H9 (cell line): ENCODE results near the gene NR3C2. TPM values are rescaled to one million over a fixed set of nuclear protein-coding genes. Genes with fewer than 3 reads are reported as not detected.

Source experiments
- DNase-seq: peaks from one replicate; pipeline ENCODE4 v3.0.0-alpha.2; 2017
- H2AFZ ChIP-seq: one replicate; pipeline ENCODE4 v1.6.1; 2013; ENCODE audit warnings: mild to moderate bottlenecking, low read length, control low read depth, moderate library complexity
- H2AK5ac ChIP-seq: 2 replicates; pipeline ENCODE4 v1.6.1; 2013; ENCODE audit warnings: low read length, control low read depth, mixed read lengths; ENCODE audit not compliant: insufficient read length
- H2BK120ac ChIP-seq: one replicate; pipeline ENCODE4 v1.6.1; 2013; ENCODE audit warnings: low read depth, mild to moderate bottlenecking, low read length, control low read depth, inconsistent platforms; ENCODE audit not compliant: poor library complexity, severe bottlenecking
- H2BK12ac ChIP-seq: 2 replicates; pipeline ENCODE4 v1.6.1; 2013; ENCODE audit warnings: low read length, control low read depth, mixed read lengths, low read depth; ENCODE audit not compliant: insufficient read length
- H2BK15ac ChIP-seq: 2 replicates; pipeline ENCODE4 v1.6.1; 2013; ENCODE audit warnings: low read depth, low read length, control low read depth
- H2BK20ac ChIP-seq: one replicate; pipeline ENCODE4 v1.6.1; 2013; ENCODE audit warnings: low read depth, mild to moderate bottlenecking, low read length, control low read depth, inconsistent platforms; ENCODE audit not compliant: poor library complexity, severe bottlenecking
- H2BK5ac ChIP-seq: 2 replicates; pipeline ENCODE4 v1.6.1; 2013; ENCODE audit warnings: low read length, control low read depth, mixed read lengths; ENCODE audit not compliant: insufficient read length
- H3K14ac ChIP-seq: 2 replicates; pipeline ENCODE4 v1.6.1; 2013; ENCODE audit warnings: low read length, control low read depth; ENCODE audit not compliant: insufficient read depth
- H3K18ac ChIP-seq: 2 replicates; pipeline ENCODE4 v1.6.1; 2013; ENCODE audit warnings: low read depth, mild to moderate bottlenecking, mixed read lengths, low read length, control low read depth; ENCODE audit not compliant: insufficient read length
- H3K23ac ChIP-seq: 2 replicates; pipeline ENCODE4 v1.6.1; 2013; ENCODE audit warnings: low read length, control low read depth, mixed read lengths, low read depth; ENCODE audit not compliant: insufficient read length
- H3K23me2 ChIP-seq: 2 replicates; pipeline ENCODE4 v1.6.1; 2013; ENCODE audit warnings: low read depth, mild to moderate bottlenecking, mixed read lengths, low read length, control low read depth; ENCODE audit not compliant: insufficient read length, poor library complexity, severe bottlenecking
- H3K27ac ChIP-seq: 2 replicates; pipeline ENCODE4 v1.5.1; 2013; ENCODE audit warnings: low read length, control low read depth, mixed read lengths, low read depth; ENCODE audit not compliant: insufficient read length
- H3K27me3 ChIP-seq: 2 replicates; pipeline ENCODE4 v1.6.1; 2013; ENCODE audit warnings: low read length, control low read depth, inconsistent platforms; ENCODE audit not compliant: insufficient read depth
- H3K4ac ChIP-seq: 2 replicates; pipeline ENCODE4 v1.6.1; 2013; ENCODE audit warnings: low read depth, mild to moderate bottlenecking, control low read depth, inconsistent platforms, low read length, moderate library complexity
- H3K4me1 ChIP-seq: 2 replicates; pipeline ENCODE4 v1.6.1; 2013; ENCODE audit warnings: low read length, control low read depth, inconsistent platforms; ENCODE audit not compliant: insufficient read depth
- H3K4me2 ChIP-seq: 2 replicates; pipeline ENCODE4 v1.6.1; 2013; ENCODE audit warnings: low read length, control low read depth, mixed read lengths; ENCODE audit not compliant: insufficient read length, insufficient read depth
- H3K56ac ChIP-seq: 2 replicates; pipeline ENCODE4 v1.6.1; 2013; ENCODE audit warnings: low read depth, mild to moderate bottlenecking, mixed read lengths, low read length, control low read depth; ENCODE audit not compliant: insufficient read length
- H3K79me1 ChIP-seq: 2 replicates; pipeline ENCODE4 v1.6.1; 2013; ENCODE audit warnings: low read depth, mild to moderate bottlenecking, moderate library complexity, low read length, control low read depth, inconsistent platforms; ENCODE audit not compliant: insufficient read depth, poor library complexity, severe bottlenecking
- H3K79me2 ChIP-seq: 2 replicates; pipeline ENCODE4 v1.6.1; 2013; ENCODE audit warnings: low read length, control low read depth, inconsistent platforms; ENCODE audit not compliant: insufficient read depth
- H3K9ac ChIP-seq: 2 replicates; pipeline ENCODE4 v1.6.1; 2013; ENCODE audit warnings: low read length, control low read depth, mixed read lengths; ENCODE audit not compliant: insufficient read length; ENCODE audit errors: extremely low read depth
- H3K9me3 ChIP-seq: one replicate; pipeline ENCODE4 v1.6.1; 2013; ENCODE audit warnings: low read depth, low read length, inconsistent platforms; ENCODE audit not compliant: control insufficient read depth
- H3T11ph ChIP-seq: one replicate; pipeline ENCODE4 v1.6.1; 2013; ENCODE audit warnings: mild to moderate bottlenecking, low read length, control low read depth, inconsistent platforms
- H4K20me1 ChIP-seq: one replicate; pipeline ENCODE4 v1.6.1; 2013; ENCODE audit not compliant: control insufficient read depth, insufficient read length, insufficient read depth
- H4K5ac ChIP-seq: 2 replicates; pipeline ENCODE4 v1.6.1; 2013; ENCODE audit warnings: low read depth, mild to moderate bottlenecking, mixed read lengths, low read length, control low read depth; ENCODE audit not compliant: insufficient read length
- H4K8ac ChIP-seq: replicated peaks from 2 replicates; pipeline ENCODE4 v1.6.1; 2013; ENCODE audit warnings: low read length, control low read depth, mixed read lengths, low read depth; ENCODE audit not compliant: insufficient read length
- H4K91ac ChIP-seq: 2 replicates; pipeline ENCODE4 v1.6.1; 2013; ENCODE audit warnings: low read depth, mild to moderate bottlenecking, moderate library complexity, mixed read lengths, low read length, control low read depth; ENCODE audit not compliant: insufficient read length
- H3K27ac Mint-ChIP-seq, 3 experiments: 2 replicates in 2 of 3; 3 replicates in 1 of 3; pipeline ENCODE4 v1.8.0; 2020 to 2021; ENCODE audit warnings: mixed read lengths in 3 of 3, mild to moderate bottlenecking in 1 of 3, moderate library complexity in 1 of 3
- H3K27me3 Mint-ChIP-seq: 2 replicates; pipeline ENCODE4 v1.8.0; 2021; ENCODE audit warnings: low read depth, mild to moderate bottlenecking, moderate library complexity, mixed read lengths
- H3K36me3 Mint-ChIP-seq, 3 experiments: 2 replicates in 2 of 3; 3 replicates in 1 of 3; pipeline ENCODE4 v1.8.0; 2020 to 2021; ENCODE audit warnings: low read depth in 3 of 3, mixed read lengths in 3 of 3; ENCODE audit not compliant: insufficient read depth in 1 of 3
- H3K4me1 Mint-ChIP-seq, 2 experiments: 2 replicates each; pipeline ENCODE4 v1.8.0; 2020; ENCODE audit warnings: mixed read lengths in 2 of 2
- H3K4me3 Mint-ChIP-seq, 2 experiments: 2 replicates in 1 of 2; 3 replicates in 1 of 2; pipeline ENCODE4 v1.8.0; 2020 to 2021; ENCODE audit warnings: mild to moderate bottlenecking in 2 of 2, mixed read lengths in 2 of 2, moderate library complexity in 1 of 2
- H3K9me3 Mint-ChIP-seq, 2 experiments: 2 replicates in 1 of 2; 3 replicates in 1 of 2; pipeline ENCODE4 v1.8.0; 2020; ENCODE audit warnings: mild to moderate bottlenecking in 2 of 2, mixed read lengths in 2 of 2, moderate library complexity in 1 of 2
- WGBS: extraction: QIAGEN DNeasy Blood & Tissue Kit; methylation state at CpG from one replicate; pipeline ENCODE4 v1.1.7; 2013; ENCODE audit warnings: missing lambda C conversion rate, low lambda C conversion rate, mixed read lengths; ENCODE audit not compliant: insufficient read length; ENCODE audit errors: extremely low coverage; 5-methylcytosine and 5-hydroxymethylcytosine counted together
- total RNA-seq: library from RNA; stranded (reverse); gene quantifications from 2 replicates; pipeline ENCODE4 v1.2.1, GENCODE V29; 2021
- TF ChIP-seq, protein P1 (sequence below): fragments of 200-600 bp; sonication (generic); conservative IDR thresholded peaks from 3 replicates; pipeline ENCODE4 v1.8.0; 2021; ENCODE audit warnings: antibody characterized with exemption, mild to moderate bottlenecking

NR3C2 gene
- total RNA-seq, 1 experiment from 2014 or later, result 1.4 TPM

- no peak overlapping the region for H3K18ac ChIP-seq
- H3K79me2 ChIP-seq, result no peaks in the 10 kb centered on the region
- no peak for DNase-seq
- no peak overlapping the region for H3K27ac Mint-ChIP-seq
- H2BK15ac ChIP-seq, result no peak overlapping the region
- H4K20me1 ChIP-seq, result no peaks in the 10 kb centered on the region
- H3K9me3 Mint-ChIP-seq, result no peaks in the 10 kb centered on the region
- no peaks in the 10 kb centered on the region for H3K4me1 Mint-ChIP-seq
- no peak overlapping the region for H3K4me3 Mint-ChIP-seq
- H3K27ac ChIP-seq, result no peak overlapping the region
- H3K4me2 ChIP-seq, result no peak overlapping the region
- no peak overlapping the region for H4K5ac ChIP-seq
- no peaks in the 10 kb centered on the region; the same call in 1 of the 2 replicates for H3K4me1 ChIP-seq
- no peaks in the 10 kb centered on the region for H3K36me3 Mint-ChIP-seq
- no peak overlapping the region for H2BK120ac ChIP-seq
- no peaks in the 10 kb centered on the region for H3K9me3 ChIP-seq
- H4K8ac ChIP-seq, result no peak overlapping the region
- H3K4ac ChIP-seq, result no peak overlapping the region
- no peak overlapping the region for H4K91ac ChIP-seq
- no peaks in the 10 kb centered on the region for H3K27me3 Mint-ChIP-seq
- no peak overlapping the region for H2BK5ac ChIP-seq
- no peak overlapping the region for H3K14ac ChIP-seq
- H3T11ph ChIP-seq, result no peak overlapping the region
- WGBS, result no CpG with 5 or more reads among the region's 3 CpGs
- H3K27me3 ChIP-seq, result no peaks in the 10 kb centered on the region
- H3K23ac ChIP-seq, result no peak overlapping the region
- H3K56ac ChIP-seq, result no peak overlapping the region
- TF ChIP-seq, protein P1, sequence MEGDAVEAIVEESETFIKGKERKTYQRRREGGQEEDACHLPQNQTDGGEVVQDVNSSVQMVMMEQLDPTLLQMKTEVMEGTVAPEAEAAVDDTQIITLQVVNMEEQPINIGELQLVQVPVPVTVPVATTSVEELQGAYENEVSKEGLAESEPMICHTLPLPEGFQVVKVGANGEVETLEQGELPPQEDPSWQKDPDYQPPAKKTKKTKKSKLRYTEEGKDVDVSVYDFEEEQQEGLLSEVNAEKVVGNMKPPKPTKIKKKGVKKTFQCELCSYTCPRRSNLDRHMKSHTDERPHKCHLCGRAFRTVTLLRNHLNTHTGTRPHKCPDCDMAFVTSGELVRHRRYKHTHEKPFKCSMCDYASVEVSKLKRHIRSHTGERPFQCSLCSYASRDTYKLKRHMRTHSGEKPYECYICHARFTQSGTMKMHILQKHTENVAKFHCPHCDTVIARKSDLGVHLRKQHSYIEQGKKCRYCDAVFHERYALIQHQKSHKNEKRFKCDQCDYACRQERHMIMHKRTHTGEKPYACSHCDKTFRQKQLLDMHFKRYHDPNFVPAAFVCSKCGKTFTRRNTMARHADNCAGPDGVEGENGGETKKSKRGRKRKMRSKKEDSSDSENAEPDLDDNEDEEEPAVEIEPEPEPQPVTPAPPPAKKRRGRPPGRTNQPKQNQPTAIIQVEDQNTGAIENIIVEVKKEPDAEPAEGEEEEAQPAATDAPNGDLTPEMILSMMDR, result no peak
- no peaks in the 10 kb centered on the region for H3K79me1 ChIP-seq
- H2BK12ac ChIP-seq, result no peak overlapping the region
- H3K9ac ChIP-seq, result no peak overlapping the region
- H2BK20ac ChIP-seq, result no peak overlapping the region
- H2AK5ac ChIP-seq, result no peak overlapping the region
- H2AFZ ChIP-seq, result no peak overlapping the region
- H3K23me2 ChIP-seq, result no peaks in the 10 kb centered on the region
Observed at GRCh38 chr4:148224476-148224875, 217.7 kb downstream of the NR3C2 start.
